Common myeloid progenitor, CD34-positive (primary cell): ENCODE data around the gene MCC.
A peak's percentile ranks its signal among the peaks of the same experiment; 100 is the strongest.

Source experiments
- CTCF ChIA-PET: fragments of 350-600 bp; sonication (Branson Sonifier 250); formaldehyde crosslinking; loops from one replicate; lab custom pipeline; 2021; ENCODE audit warnings: antibody characterized with exemption; lab: Charles Lee
- POLR2A ChIA-PET: fragments of 350-600 bp; sonication (Branson Sonifier 250); formaldehyde crosslinking; loops from one replicate; lab custom pipeline; 2021; ENCODE audit warnings: antibody characterized with exemption; lab: Charles Lee
- DNase-seq, 3 donors: peaks; one replicate each; pipeline versions ENCODE4 v3.0.0 to v3.0.0-alpha.2; 2013
- H3K27ac ChIP-seq, 2 experiments: 1 replicate in 1 of 2; 2 replicates in 1 of 2; pipeline ENCODE4 v1.7.0; 2013; ENCODE audit warnings: inconsistent platforms in 2 of 2, low read length in 2 of 2, mild to moderate bottlenecking in 2 of 2, low read depth in 1 of 2, moderate library complexity in 1 of 2; ENCODE audit not compliant: severe bottlenecking in 2 of 2, insufficient read depth in 1 of 2, poor library complexity in 1 of 2
- H3K27me3 ChIP-seq, 5 experiments: replicated peaks in 2 of 5; 1 replicate in 3 of 5; 2 replicates in 2 of 5; pipeline versions ENCODE4 v1.6.1 to v1.7.0; 2013; ENCODE audit warnings: low read length in 4 of 5, mild to moderate bottlenecking in 2 of 5, moderate library complexity in 2 of 5, inconsistent platforms in 1 of 5; ENCODE audit not compliant: insufficient read depth in 5 of 5, control insufficient read depth in 4 of 5
- H3K36me3 ChIP-seq, 4 experiments: 1 replicate in 2 of 4; 2 replicates in 2 of 4; pipeline versions ENCODE4 v1.6.1 to v1.7.0; 2013; ENCODE audit warnings: low read length in 3 of 4, control low read depth in 1 of 4, mild to moderate bottlenecking in 1 of 4; ENCODE audit not compliant: control insufficient read depth in 4 of 4, insufficient read depth in 4 of 4
- H3K4me1 ChIP-seq, 4 experiments: 1 replicate in 3 of 4; 2 replicates in 1 of 4; pipeline versions ENCODE4 v1.6.1 to v1.7.1; 2013; ENCODE audit warnings: low read length in 3 of 4, mild to moderate bottlenecking in 3 of 4, control low read depth in 1 of 4, inconsistent platforms in 1 of 4, moderate library complexity in 1 of 4; ENCODE audit not compliant: control insufficient read depth in 4 of 4, insufficient read depth in 4 of 4; ENCODE audit errors: control extremely low read depth in 1 of 4
- H3K4me3 ChIP-seq, 7 experiments: 1 replicate in 4 of 7; 2 replicates in 3 of 7; pipeline versions ENCODE4 v1.5.1 to v1.7.0; 2013; ENCODE audit warnings: mild to moderate bottlenecking in 7 of 7, low read length in 6 of 7, moderate library complexity in 6 of 7, inconsistent platforms in 2 of 7, low read depth in 2 of 7, control low read depth in 1 of 7; ENCODE audit not compliant: insufficient read depth in 4 of 7, control insufficient read depth in 1 of 7; ENCODE audit errors: extremely low read depth in 1 of 7
- H3K9me3 ChIP-seq, 5 experiments: 1 replicate in 4 of 5; 2 replicates in 1 of 5; pipeline versions ENCODE4 v1.6.1 to v1.7.1; 2013; ENCODE audit warnings: low read length in 4 of 5, mild to moderate bottlenecking in 2 of 5, inconsistent platforms in 1 of 5, low read depth in 1 of 5, moderate library complexity in 1 of 5; ENCODE audit not compliant: control insufficient read depth in 4 of 5, insufficient read depth in 2 of 5; ENCODE audit errors: control extremely low read depth in 1 of 5
- WGBS: methylation state at CpG from one replicate; pipeline ENCODE4 v1.1.5; 2013; ENCODE audit not compliant: insufficient coverage; 5-methylcytosine and 5-hydroxymethylcytosine counted together

Gene MCC

GRCh38 chr5:112978836-112979235 is 509.4 kb downstream of the MCC start:
- Histone ChIP-seq H3K4me1 (peaks cover 2 to 30% (median 19%) of the 10 kb centered on the region in 4 experiments), H3K27ac (peak overlapping the region in 1 of 2 experiments; percentile 59), H3K9me3 (peaks cover 0 to 2% (median 0%) of the 10 kb centered on the region in 5 experiments), H3K27me3 (no peaks in the 10 kb centered on the region), H3K4me3 (peak overlapping the region in 1 of 7 experiments; percentile 84), H3K36me3 (peaks cover 6 to 18% (median 11%) of the 10 kb centered on the region in 4 experiments)
- DNase-seq = no peak
- POLR2A ChIA-PET = no interaction called here
- WGBS = 100% methylated on average over 1 of the region's 2 CpGs
- CTCF ChIA-PET = interaction anchor here (0.7 to 3.0 kb wide), 5 partner anchors 10 to 535 kb away, joined by 3 to 20 read pairs (median 3); partner anchors contain the start of gene YTHDC2

- POLR2A ChIA-PET = no interaction called here
These were observed 510.8 kb downstream of the MCC start for GRCh38 chr5:112977440-112977861.

GRCh38 chr5:112976432-112977309 is 511.6 kb downstream of the MCC start, which contains the start of gene DCP2:
DCP2 (plus strand) TSS chr5:112976798; CDS start chr5:112976934, 136 bp downstream.
- Histone ChIP-seq H3K27ac (peak within 1 kb of the TSS; percentile 68 to 87), H3K36me3 (peaks cover 0 to 4% (median 2%) of the 10 kb centered on the region in 4 experiments), H3K4me3 (peak within 1 kb of the TSS; percentile 65 to 98 (median 93)), H3K27me3 (no peaks in the 10 kb centered on the region), H3K4me1 (peaks cover 2 to 30% (median 19%) of the 10 kb centered on the region in 4 experiments), H3K9me3 (no peaks in the 10 kb centered on the region)
- DNase-seq = peak; percentile 98 to 99 (median 99)
- POLR2A ChIA-PET = interaction anchor here (0.6 to 0.9 kb wide), 3 partner anchors 11 to 111 kb away, joined by 3 read pairs; no protein-coding TSS in a partner anchor
- under 1% methylated on average over 74 of the region's 75 CpGs for WGBS
- CTCF ChIA-PET = interaction anchor here (0.9 to 1.2 kb wide), 5 partner anchors 12 to 54 kb away, joined by 3 to 4 read pairs (median 3); no protein-coding TSS in a partner anchor

More at GRCh38 chr5:112977440-112977861, 510.8 kb downstream of the MCC start:
- H3K4me3 ChIP-seq = peak overlapping the region; percentile 65 to 98 (median 93)
- H3K27ac ChIP-seq = peak overlapping the region; percentile 68 to 87
- no peaks in the 10 kb centered on the region for H3K27me3 ChIP-seq
- WGBS = 2% methylated on average over 9 of the region's 16 CpGs
- H3K36me3 ChIP-seq = peaks cover 0 to 10% (median 7%) of the 10 kb centered on the region in 4 experiments
- H3K9me3 ChIP-seq = no peaks in the 10 kb centered on the region
- H3K4me1 ChIP-seq = peaks cover 2 to 30% (median 19%) of the 10 kb centered on the region in 4 experiments
- CTCF ChIA-PET = no interaction called here
- DNase-seq = peak in 2 of 3 donors; percentile 21 to 34

- 39% methylated on average over 11 of the region's 11 CpGs for WGBS
- Histone ChIP-seq H3K27me3 (no peaks in the 10 kb centered on the region), H3K4me3 (peak overlapping the region; percentile 65 to 98 (median 93)), H3K4me1 (peaks cover 2 to 30% (median 19%) of the 10 kb centered on the region in 4 experiments), H3K9me3 (no peaks in the 10 kb centered on the region), H3K27ac (peak overlapping the region; percentile 37 to 87), H3K36me3 (peaks cover 0 to under 1% (median 0%) of the 10 kb centered on the region in 4 experiments)
- ChIA-PET CTCF (interaction anchor here (0.5 to 1.2 kb wide), 6 partner anchors 11 to 501 kb away, joined by 3 to 4 read pairs (median 4); no protein-coding TSS in a partner anchor), POLR2A (interaction anchor here (0.6 to 0.9 kb wide), 2 partner anchors 12 to 110 kb away, joined by 3 read pairs; no protein-coding TSS in a partner anchor)
- DNase-seq = no peak
These were observed 512.4 kb downstream of the MCC start for GRCh38 chr5:112975721-112976431.

GRCh38 chr5:112974901-112975300 is 513.4 kb downstream of the MCC start:
- H3K4me1 ChIP-seq = peaks cover 2 to 30% (median 19%) of the 10 kb centered on the region in 4 experiments
- no peak for DNase-seq
- 100% methylated on average over 1 of the region's 1 CpG for WGBS
- no peak overlapping the region for H3K27ac ChIP-seq
- H3K36me3 ChIP-seq = no peaks in the 10 kb centered on the region
- ChIA-PET POLR2A (no interaction called here), CTCF (interaction anchor here (1.0 to 1.4 kb wide), 6 partner anchors 9 to 283 kb away, joined by 3 to 5 read pairs (median 4); no protein-coding TSS in a partner anchor)
- no peaks in the 10 kb centered on the region for H3K27me3 ChIP-seq
- H3K9me3 ChIP-seq = no peaks in the 10 kb centered on the region
- H3K4me3 ChIP-seq = no peak overlapping the region

GRCh38 chr5:112973904-112974303 is 514.3 kb downstream of the MCC start:
- peak in 2 of 3 donors; percentile 72 to 82 for DNase-seq
- Histone ChIP-seq H3K4me1 (peaks cover 2 to 26% (median 16%) of the 10 kb centered on the region in 4 experiments), H3K4me3 (no peak overlapping the region), H3K36me3 (no peaks in the 10 kb centered on the region), H3K27ac (no peak overlapping the region), H3K9me3 (no peaks in the 10 kb centered on the region), H3K27me3 (peaks cover 0 to 4% (median 0%) of the 10 kb centered on the region in 5 experiments)
- WGBS = no CpG with 5 or more reads among the region's 1 CpG
- POLR2A ChIA-PET = no interaction called here
- CTCF ChIA-PET = interaction anchor here (0.7 to 1.4 kb wide), 5 partner anchors 8 to 282 kb away, joined by 3 to 5 read pairs (median 4); no protein-coding TSS in a partner anchor
